Measurements from ENCODE around the gene PIGZ.

Gene PIGZ

DNA sequence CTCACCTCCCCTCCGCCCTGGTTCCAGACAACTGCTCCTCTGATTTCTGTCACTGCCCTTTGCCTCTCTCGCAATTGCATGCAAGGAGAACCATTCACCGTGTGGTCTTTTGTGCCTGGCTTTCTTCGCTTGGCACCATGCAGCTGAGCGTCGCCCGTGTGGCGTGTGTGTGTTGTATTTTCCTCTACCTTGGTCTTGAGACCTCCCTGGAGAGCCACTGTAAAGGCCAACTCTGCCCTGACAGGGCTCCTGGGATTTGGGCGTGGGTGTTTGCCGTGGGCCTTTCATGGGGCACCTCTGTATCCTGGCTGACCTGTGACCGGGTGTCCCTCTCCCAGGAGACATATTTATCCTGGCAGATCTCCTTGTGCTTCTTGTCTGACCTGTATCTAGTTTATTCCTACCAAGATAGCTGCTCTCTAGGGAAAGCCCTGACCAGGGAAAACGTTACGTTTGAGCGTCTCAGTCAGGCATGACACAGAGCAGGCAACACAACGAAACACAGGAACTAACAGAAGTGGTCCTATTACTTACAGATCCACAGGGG is 2.0 kb upstream of the PIGZ start:
- Histone ChIP-seq H3K27ac (ENCODE audit: low read length) (no peak overlapping the region), H3K27me3 (ENCODE audit: low read depth, low read length) (no peaks in the 10 kb centered on the region), H3K4me3 (ENCODE audit: low read depth in 1 of 2, low read length in 2 of 2) (no peak overlapping the region), H3K4me1 (ENCODE audit: control insufficient read depth in 1 of 2, insufficient read depth in 2 of 2, low read length in 2 of 2) (peaks cover 5 to 11% of the 10 kb centered on the region in 2 donors), H3K36me3 (ENCODE audit: control insufficient read depth in 1 of 2, insufficient read depth in 2 of 2, low read length in 2 of 2) (no peaks in the 10 kb centered on the region), H3K9me3 (ENCODE audit: control insufficient read depth in 1 of 2, low read length in 2 of 2) (no peaks in the 10 kb centered on the region)

DNA sequence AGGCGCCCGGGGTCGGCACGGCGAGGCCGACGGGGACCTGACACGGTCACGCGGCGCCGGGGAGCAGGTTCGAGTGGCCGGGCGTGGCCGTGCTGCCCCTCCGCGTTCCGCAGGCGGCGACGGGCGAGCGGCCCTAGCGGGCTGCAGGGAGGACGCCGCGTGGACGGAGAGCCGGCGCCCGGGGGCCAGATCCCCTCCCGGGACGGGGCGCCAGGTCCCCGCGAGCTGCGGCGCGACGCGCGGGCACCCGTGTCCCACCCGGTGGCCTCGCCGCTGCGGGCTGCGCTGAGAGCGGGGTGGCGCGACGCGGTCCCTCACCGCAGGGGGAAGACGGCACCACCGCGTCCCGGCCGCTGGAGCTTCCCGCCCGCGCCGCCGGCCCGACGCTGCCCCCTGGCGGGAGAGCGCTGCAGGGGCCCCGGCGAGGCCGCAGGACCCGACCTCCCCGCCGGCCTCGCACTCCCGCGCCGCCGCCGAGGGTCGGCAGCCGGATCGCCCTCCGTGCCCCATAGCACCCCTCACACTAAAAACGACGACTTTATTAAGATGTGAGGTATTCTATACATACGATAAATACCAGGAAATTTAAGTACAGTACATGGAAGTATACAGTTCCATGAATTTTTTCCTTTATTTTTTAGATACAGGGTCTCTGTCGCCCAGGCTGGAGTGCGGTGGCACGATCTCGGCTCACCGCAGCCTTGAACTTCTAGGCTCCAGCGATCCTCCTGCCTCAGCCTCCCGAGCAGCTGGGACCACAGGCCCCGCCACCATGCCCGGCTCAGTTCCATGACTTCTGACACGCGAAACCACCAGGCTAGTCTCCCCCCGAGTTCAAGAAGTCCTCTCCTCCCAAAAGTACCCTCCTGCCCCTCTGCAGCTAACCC is 1.3 kb upstream of the PIGZ start:
- Histone ChIP-seq H3K9me3 (ENCODE audit: control insufficient read depth in 1 of 2, low read length in 2 of 2) (no peaks in the 10 kb centered on the region), H3K4me1 (ENCODE audit: control insufficient read depth in 1 of 2, insufficient read depth in 2 of 2, low read length in 2 of 2) (peaks cover 5 to 11% of the 10 kb centered on the region in 2 donors), H3K27me3 (ENCODE audit: low read depth, low read length) (no peaks in the 10 kb centered on the region), H3K27ac (ENCODE audit: low read length) (no peak overlapping the region), H3K36me3 (ENCODE audit: control insufficient read depth in 1 of 2, insufficient read depth in 2 of 2, low read length in 2 of 2) (no peaks in the 10 kb centered on the region), H3K4me3 (ENCODE audit: low read depth in 1 of 2, low read length in 2 of 2) (peak overlapping the region; percentile 26 to 87)

DNA sequence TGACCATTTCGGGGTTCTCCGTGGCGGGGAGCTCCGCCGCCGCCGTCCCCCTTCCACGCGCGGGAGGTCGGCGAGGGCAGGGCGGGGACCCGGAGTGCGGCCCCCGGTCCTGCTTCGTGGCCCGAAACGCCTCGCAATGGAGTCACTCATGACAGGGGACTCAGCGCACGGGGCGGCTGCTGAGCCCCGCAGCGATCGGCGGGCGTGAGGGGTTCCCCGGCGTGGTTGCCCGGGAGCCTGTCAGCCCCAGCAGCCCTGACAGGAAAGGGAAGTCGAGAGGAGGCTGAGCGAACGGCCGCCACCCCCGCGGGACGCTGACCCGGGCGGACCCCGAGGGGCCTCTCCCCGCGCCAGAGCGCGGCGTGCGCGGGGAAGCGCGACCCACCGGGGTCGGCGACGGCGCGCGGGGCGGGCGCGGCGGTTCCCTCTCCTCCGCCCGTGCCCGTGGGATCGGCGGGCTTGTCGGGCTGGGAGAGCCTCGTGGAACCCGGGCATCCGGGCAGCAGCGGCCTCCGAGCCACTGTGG is 564 bp upstream of the PIGZ start:
- H3K4me3 ChIP-seq (ENCODE audit: low read depth in 1 of 2, low read length in 2 of 2), result peak overlapping the region; percentile 26 to 87
- no peak overlapping the region for H3K27ac ChIP-seq (ENCODE audit: low read length)
- peaks cover 5 to 11% of the 10 kb centered on the region in 2 donors for H3K4me1 ChIP-seq (ENCODE audit: control insufficient read depth in 1 of 2, insufficient read depth in 2 of 2, low read length in 2 of 2)
- H3K9me3 ChIP-seq (ENCODE audit: control insufficient read depth in 1 of 2, low read length in 2 of 2), result no peaks in the 10 kb centered on the region
- H3K36me3 ChIP-seq (ENCODE audit: control insufficient read depth in 1 of 2, insufficient read depth in 2 of 2, low read length in 2 of 2), result no peaks in the 10 kb centered on the region
- no peaks in the 10 kb centered on the region for H3K27me3 ChIP-seq (ENCODE audit: low read depth, low read length)

DNA sequence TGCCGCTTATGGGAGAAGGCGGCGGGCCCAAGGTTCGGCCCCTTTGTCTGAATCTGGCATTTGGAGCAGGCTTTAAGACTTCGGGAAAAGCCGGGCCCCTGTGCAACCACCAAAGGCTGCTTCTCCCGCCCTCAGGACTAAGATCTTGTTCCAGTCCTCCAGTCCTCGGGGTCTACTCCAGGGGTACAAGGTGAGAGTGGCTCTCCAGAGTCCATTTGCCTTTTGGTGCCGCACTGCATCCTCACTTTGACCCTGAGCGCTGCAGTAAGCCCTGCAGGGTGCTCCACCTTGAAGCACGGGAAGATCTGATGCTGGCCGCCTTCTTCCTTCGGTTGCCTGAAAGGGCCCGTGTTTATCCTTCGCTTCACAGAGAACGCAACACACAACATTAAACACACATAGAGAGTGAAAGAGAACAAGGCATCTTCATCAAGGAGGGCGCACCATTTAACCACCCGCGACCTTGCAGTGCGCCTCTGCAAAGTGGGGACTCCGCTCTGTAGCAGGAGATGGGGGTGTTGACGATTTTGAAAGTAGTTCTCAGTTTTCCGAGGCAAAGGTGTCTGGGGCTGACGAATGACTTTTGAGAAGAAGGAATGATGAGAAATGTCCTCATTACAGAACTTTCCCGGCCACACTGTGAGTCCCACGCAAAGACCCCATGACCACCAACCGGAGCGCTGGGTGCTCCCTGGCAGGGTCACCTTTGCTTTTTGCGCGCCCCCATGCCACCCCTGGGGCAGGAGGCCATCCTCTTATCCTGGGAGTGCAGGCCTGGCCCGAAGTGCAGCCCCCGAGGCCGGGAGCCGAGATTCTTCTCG is 1.0 kb downstream of the PIGZ start:
- no peaks in the 10 kb centered on the region for H3K9me3 ChIP-seq (ENCODE audit: control insufficient read depth in 1 of 2, low read length in 2 of 2)
- peaks cover 5 to 11% of the 10 kb centered on the region in 2 donors for H3K4me1 ChIP-seq (ENCODE audit: control insufficient read depth in 1 of 2, insufficient read depth in 2 of 2, low read length in 2 of 2)
- no peak overlapping the region for H3K27ac ChIP-seq (ENCODE audit: low read length)
- H3K4me3 ChIP-seq (ENCODE audit: low read depth in 1 of 2, low read length in 2 of 2), result peak overlapping the region; percentile 63 to 84
- H3K27me3 ChIP-seq (ENCODE audit: low read depth, low read length), result no peaks in the 10 kb centered on the region
- no peaks in the 10 kb centered on the region for H3K36me3 ChIP-seq (ENCODE audit: control insufficient read depth in 1 of 2, insufficient read depth in 2 of 2, low read length in 2 of 2)

DNA sequence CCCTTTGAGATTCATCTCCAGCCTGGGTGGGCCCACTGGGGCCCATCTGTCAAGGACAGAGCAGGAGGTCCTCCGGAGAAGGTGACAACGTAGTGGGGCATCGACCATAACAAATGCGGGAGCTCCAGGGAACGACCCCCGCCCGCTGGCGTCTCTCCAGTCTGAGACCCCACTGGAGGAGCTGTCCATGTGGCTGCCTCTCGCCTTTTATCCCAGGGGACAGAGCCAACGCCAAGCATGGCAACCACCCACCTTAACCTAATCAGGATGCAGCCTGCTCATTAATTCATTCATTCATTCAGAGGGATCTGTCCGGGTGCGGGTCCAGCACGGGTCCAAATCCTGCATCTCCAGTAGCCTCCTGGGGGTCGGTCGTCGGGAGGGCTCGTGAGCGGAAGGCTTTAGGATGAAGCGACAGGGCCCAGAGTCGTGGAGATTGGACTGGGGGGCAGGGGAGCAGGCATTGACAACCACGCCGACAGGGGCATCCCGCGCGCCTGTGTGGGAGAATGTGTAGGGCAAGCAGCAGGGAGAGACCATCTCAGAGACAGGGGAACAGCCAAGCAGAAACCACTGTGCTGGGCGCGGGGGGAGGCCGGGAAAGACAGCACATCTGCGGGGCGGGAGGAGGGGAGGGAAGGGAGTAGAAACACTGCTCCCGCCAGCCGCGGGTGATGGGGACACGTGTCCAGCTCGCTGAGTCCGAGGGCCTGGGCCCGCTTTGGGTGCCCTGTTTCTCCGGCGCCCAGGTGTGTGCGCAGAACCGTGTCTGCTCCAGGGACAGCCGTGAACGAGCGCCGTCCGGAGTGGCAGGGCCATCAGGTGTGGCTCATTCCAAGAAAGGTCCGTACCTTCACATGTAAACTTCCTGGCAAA is 1.9 kb downstream of the PIGZ start:
- peak overlapping the region in 1 of 2 donors; percentile 84 for H3K4me3 ChIP-seq (ENCODE audit: low read depth in 1 of 2, low read length in 2 of 2)
- no peaks in the 10 kb centered on the region for H3K27me3 ChIP-seq (ENCODE audit: low read depth, low read length)
- H3K27ac ChIP-seq (ENCODE audit: low read length), result no peak overlapping the region
- H3K9me3 ChIP-seq (ENCODE audit: control insufficient read depth in 1 of 2, low read length in 2 of 2), result no peaks in the 10 kb centered on the region
- no peaks in the 10 kb centered on the region for H3K36me3 ChIP-seq (ENCODE audit: control insufficient read depth in 1 of 2, insufficient read depth in 2 of 2, low read length in 2 of 2)
- peaks cover 5 to 11% of the 10 kb centered on the region in 2 donors for H3K4me1 ChIP-seq (ENCODE audit: control insufficient read depth in 1 of 2, insufficient read depth in 2 of 2, low read length in 2 of 2)

DNA sequence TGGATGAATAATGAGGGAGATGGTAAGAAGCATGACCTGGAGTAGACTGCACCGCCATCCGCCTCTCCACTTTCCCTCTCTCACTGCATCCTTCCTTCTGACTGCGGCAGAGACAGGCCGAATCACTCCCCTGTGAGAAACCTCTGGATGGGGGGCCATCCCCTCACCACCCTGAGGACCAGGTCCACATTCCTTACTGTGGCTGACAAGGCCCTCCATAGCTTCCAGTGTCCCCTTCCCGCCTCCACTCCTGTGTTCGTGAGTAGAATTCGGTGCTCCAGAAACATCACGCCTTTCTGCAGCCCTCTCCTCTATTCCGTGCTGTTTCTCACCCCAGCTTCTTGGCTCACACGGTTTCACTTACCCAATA is 2.8 kb downstream of the PIGZ start:
- Histone ChIP-seq H3K4me3 (ENCODE audit: low read depth in 1 of 2, low read length in 2 of 2) (no peak overlapping the region), H3K9me3 (ENCODE audit: control insufficient read depth in 1 of 2, low read length in 2 of 2) (no peaks in the 10 kb centered on the region), H3K27me3 (ENCODE audit: low read depth, low read length) (no peaks in the 10 kb centered on the region), H3K4me1 (ENCODE audit: control insufficient read depth in 1 of 2, insufficient read depth in 2 of 2, low read length in 2 of 2) (peaks cover 5 to 11% of the 10 kb centered on the region in 2 donors), H3K27ac (ENCODE audit: low read length) (no peak overlapping the region), H3K36me3 (ENCODE audit: control insufficient read depth in 1 of 2, insufficient read depth in 2 of 2, low read length in 2 of 2) (no peaks in the 10 kb centered on the region)

DNA sequence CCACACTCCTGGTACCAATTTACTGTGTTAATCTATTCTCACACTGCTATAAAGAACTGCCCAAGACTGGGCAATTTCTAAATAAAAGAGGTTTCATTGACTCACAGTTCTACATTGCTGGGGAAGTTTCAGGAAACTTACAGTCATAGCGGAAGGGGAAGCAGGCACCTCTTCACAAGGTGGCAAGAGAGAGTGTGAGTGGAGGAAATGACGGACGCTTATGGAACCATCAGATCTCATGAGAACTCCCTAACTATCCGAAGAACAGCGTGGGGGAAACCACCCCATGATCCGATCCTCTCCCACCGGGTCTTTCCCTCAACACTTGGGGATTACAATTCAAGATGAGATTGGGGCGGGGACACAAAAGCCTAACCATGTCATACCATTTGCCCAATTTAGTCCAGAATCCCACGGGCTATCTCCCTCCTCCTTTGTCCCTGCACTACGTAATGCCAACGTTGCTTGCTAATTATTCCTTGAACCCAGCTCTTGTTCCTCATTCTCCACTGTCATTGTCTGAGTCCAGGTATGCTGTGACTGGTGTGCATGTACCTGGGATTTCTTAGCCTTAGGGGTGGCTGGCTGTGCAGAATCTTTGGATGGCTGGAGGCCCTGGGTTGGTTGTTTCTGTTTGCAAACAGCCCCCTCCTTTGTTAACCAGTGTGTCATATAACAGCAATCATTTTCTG is 3.4 kb downstream of the PIGZ start:
- Histone ChIP-seq H3K27ac (ENCODE audit: low read length) (no peak overlapping the region), H3K36me3 (ENCODE audit: control insufficient read depth in 1 of 2, insufficient read depth in 2 of 2, low read length in 2 of 2) (no peaks in the 10 kb centered on the region), H3K27me3 (ENCODE audit: low read depth, low read length) (no peaks in the 10 kb centered on the region), H3K4me3 (ENCODE audit: low read depth in 1 of 2, low read length in 2 of 2) (no peak overlapping the region), H3K9me3 (ENCODE audit: control insufficient read depth in 1 of 2, low read length in 2 of 2) (no peaks in the 10 kb centered on the region), H3K4me1 (ENCODE audit: control insufficient read depth in 1 of 2, insufficient read depth in 2 of 2, low read length in 2 of 2) (peaks cover 5 to 11% of the 10 kb centered on the region in 2 donors)

DNA sequence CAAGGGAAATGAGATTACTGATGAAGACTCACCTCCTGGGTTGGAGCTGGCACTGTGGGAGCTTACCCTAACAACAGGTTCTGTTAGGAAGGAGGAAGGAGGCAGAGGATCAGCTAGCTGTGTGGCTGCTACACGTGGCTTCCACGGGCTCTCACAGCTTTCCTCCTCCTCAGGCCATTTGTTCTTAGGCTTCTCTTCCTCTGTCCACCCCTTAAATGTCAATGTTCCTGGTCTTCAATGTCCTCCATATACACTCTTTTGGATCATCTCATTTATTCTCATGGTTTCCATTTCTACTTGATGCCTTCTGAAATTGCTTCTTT is 5.0 kb downstream of the PIGZ start:
- no peaks in the 10 kb centered on the region for H3K9me3 ChIP-seq (ENCODE audit: control insufficient read depth in 1 of 2, low read length in 2 of 2)
- no peak overlapping the region for H3K27ac ChIP-seq (ENCODE audit: low read length)
- no peaks in the 10 kb centered on the region for H3K36me3 ChIP-seq (ENCODE audit: control insufficient read depth in 1 of 2, insufficient read depth in 2 of 2, low read length in 2 of 2)
- no peak overlapping the region for H3K4me3 ChIP-seq (ENCODE audit: low read depth in 1 of 2, low read length in 2 of 2)
- no peaks in the 10 kb centered on the region for H3K27me3 ChIP-seq (ENCODE audit: low read depth, low read length)
- H3K4me1 ChIP-seq (ENCODE audit: control insufficient read depth in 1 of 2, insufficient read depth in 2 of 2, low read length in 2 of 2), result peaks cover 5 to 11% of the 10 kb centered on the region in 2 donors

DNA sequence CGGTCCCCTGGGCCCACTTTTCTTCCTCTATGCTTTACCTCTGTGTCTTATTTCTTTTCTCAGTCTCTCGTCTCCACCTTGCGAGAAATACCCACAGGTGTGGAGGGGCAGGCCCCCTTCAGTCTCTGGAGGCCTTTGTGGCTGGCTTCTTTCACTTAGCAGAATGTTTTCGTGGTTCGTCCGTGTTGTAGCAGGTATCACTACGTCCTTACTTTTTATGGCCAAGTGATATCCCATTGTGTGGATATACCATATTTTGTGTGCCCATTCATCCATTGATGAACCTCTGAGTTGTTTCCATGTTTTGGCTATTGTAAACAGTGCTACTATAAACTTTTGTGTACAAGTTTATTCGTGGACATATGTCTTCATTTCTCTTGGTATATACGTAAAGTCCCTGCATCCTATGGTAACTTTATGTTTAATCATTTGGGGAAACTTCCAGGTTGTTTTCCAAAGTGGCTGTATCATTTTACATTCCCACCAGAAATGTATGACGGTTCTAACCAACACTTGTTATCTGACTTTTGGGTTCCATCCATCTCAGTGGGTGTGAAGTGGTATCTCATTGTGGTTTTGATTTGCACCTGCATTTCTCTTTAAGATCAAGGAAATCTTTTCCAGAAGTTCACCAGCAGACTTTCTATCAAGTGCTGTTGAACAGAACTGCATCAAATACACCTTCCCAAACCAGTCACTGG is 5.6 kb downstream of the PIGZ start:
- peaks cover 4 to 8% of the 10 kb centered on the region in 2 donors for H3K4me1 ChIP-seq (ENCODE audit: control insufficient read depth in 1 of 2, insufficient read depth in 2 of 2, low read length in 2 of 2)
- H3K36me3 ChIP-seq (ENCODE audit: control insufficient read depth in 1 of 2, insufficient read depth in 2 of 2, low read length in 2 of 2), result no peaks in the 10 kb centered on the region
- H3K9me3 ChIP-seq (ENCODE audit: control insufficient read depth in 1 of 2, low read length in 2 of 2), result no peaks in the 10 kb centered on the region
- no peaks in the 10 kb centered on the region for H3K27me3 ChIP-seq (ENCODE audit: low read depth, low read length)
- no peak overlapping the region for H3K4me3 ChIP-seq (ENCODE audit: low read depth in 1 of 2, low read length in 2 of 2)
- H3K27ac ChIP-seq (ENCODE audit: low read length), result no peak overlapping the region
